K562 (cell line): ENCODE results near the gene TRANK1. TPM values are rescaled to one million over a fixed set of nuclear protein-coding genes. Genes with fewer than 3 reads are reported as not detected.

Source experiments
- ARHGAP35 ChIP-seq: fragments of 450-650 bp; IDR thresholded peaks from 2 replicates; pipeline ENCODE4 v1.6.1; 2018; ENCODE audit not compliant: partially characterized antibody
- ATF6 ChIP-seq: sonication (generic); formaldehyde crosslinking; IDR thresholded peaks from 2 replicates; pipeline ENCODE4 v1.4.0; 2020; ENCODE audit warnings: mild to moderate bottlenecking, missing genetic modification reagents
- CHAMP1 ChIP-seq: fragments of 450-650 bp; IDR thresholded peaks from 2 replicates; pipeline ENCODE4 v1.6.1; 2016; ENCODE audit warnings: mild to moderate bottlenecking
- CTBP1 ChIP-seq: fragments of 450-650 bp; IDR thresholded peaks from 2 replicates; pipeline ENCODE4 v1.6.1; 2016; ENCODE audit warnings: borderline replicate concordance
- CTCF ChIP-seq, 3 experiments: IDR thresholded peaks in 2 of 3; conservative IDR thresholded peaks in 1 of 3; 2 replicates each; pipeline ENCODE4 v1.5.1; 2011 to 2012; ENCODE audit warnings: low read length in 3 of 3, mild to moderate bottlenecking in 3 of 3, control low read depth in 2 of 3, improper control_type of control experiment in 1 of 3, inconsistent platforms in 1 of 3, low read depth in 1 of 3, mixed read lengths in 1 of 3, moderate library complexity in 1 of 3; ENCODE audit not compliant: insufficient read depth in 2 of 3
- HDAC8 ChIP-seq: fragments of 450-650 bp; IDR thresholded peaks from 2 replicates; pipeline ENCODE4 v1.6.1; 2016; ENCODE audit warnings: mild to moderate bottlenecking, missing genetic modification characterization, moderate library complexity, missing compliant biosample characterization
- HINFP ChIP-seq: fragments of 450-650 bp; conservative IDR thresholded peaks from 2 replicates; pipeline ENCODE4 v1.6.1; 2016; ENCODE audit warnings: missing genetic modification characterization, low read depth, mild to moderate bottlenecking, control low read depth, missing compliant biosample characterization
- MXD1 ChIP-seq: fragments of 250-450 bp; sonication (Bioruptor Pico); IDR thresholded peaks from 2 replicates; pipeline ENCODE4 v1.8.0; 2021; ENCODE audit warnings: borderline replicate concordance, mild to moderate bottlenecking, moderate library complexity; ENCODE audit not compliant: poor library complexity, severe bottlenecking
- NUFIP1 ChIP-seq: fragments of 450-650 bp; IDR thresholded peaks from 2 replicates; pipeline ENCODE4 v1.6.1; 2018; ENCODE audit not compliant: partially characterized antibody
- RCOR1 ChIP-seq, 2 experiments: IDR thresholded peaks; 2 replicates each; pipeline ENCODE4 v1.6.1; 2012; ENCODE audit warnings: low read depth in 2 of 2, low read length in 2 of 2, borderline replicate concordance in 1 of 2, improper control_type of control experiment in 1 of 2
- SPI1 ChIP-seq: IDR thresholded peaks from 2 replicates; pipeline ENCODE4 v1.6.1; 2011; ENCODE audit warnings: low read depth, low read length, control low read depth, borderline replicate concordance
- ZFP91 ChIP-seq: sonication (generic); formaldehyde crosslinking; IDR thresholded peaks from 2 replicates; pipeline ENCODE4 v1.8.0; 2022; ENCODE audit warnings: mild to moderate bottlenecking, missing genetic modification reagents
- ZNF239 ChIP-seq: fragments of 250-450 bp; sonication (Bioruptor Pico); IDR thresholded peaks from 2 replicates; pipeline ENCODE4 v1.4.0; 2020; ENCODE audit warnings: mild to moderate bottlenecking
- ZNF436 ChIP-seq: fragments of 250-450, 450-650 bp; sonication (Bioruptor Pico); formaldehyde crosslinking; IDR thresholded peaks from 2 replicates; pipeline ENCODE4 v1.7.0; 2020; ENCODE audit warnings: mild to moderate bottlenecking
- ZNF668 ChIP-seq: fragments of 250-450 bp; sonication (Bioruptor Pico); IDR thresholded peaks from 2 replicates; pipeline ENCODE4 v1.8.0; 2022; ENCODE audit warnings: mild to moderate bottlenecking, inconsistent platforms
- polyA plus RNA-seq, 8 experiments: library from polyadenylated mRNA; depleted of rRNA in 4 of 8; stranded (reverse) in 5 of 8; unstranded in 3 of 8; fragments of >200 nt; fragmentation: Nextera tagmentation in 2 of 8; fragmentation: Illumina TruSeq in 1 of 8; extraction: Ambion mirVana in 2 of 8; extraction: Trizol in 1 of 8; gene quantifications; 2 replicates each; pipeline versions ENCODE4 v1.2.1 to v1.2.3, GENCODE V29; 2011 to 2014; ENCODE audit warnings: inconsistent platforms in 1 of 8, missing spikeins in 1 of 8
- total RNA-seq, 7 experiments: library from RNA; depleted of rRNA in 6 of 7; stranded (reverse); fragments of >200 nt in 6 of 7; fragmentation: Illumina TruSeq in 2 of 7; extraction: Trizol in 2 of 7; gene quantifications; 2 replicates each; pipeline versions ENCODE4 v1.2.1 to v1.2.3, GENCODE V29; 2011 to 2021; ENCODE audit warnings: low replicate concordance in 1 of 7

TRANK1 gene
- total and polyA plus RNA-seq, 9 of the 15 experiments (the other 6 are each of a cell fraction or from before 2014, with no cell fraction given): 0.41 to 5.3 (median 2.1) TPM

GRCh38 chr3:36843065-36844051 lies 101.5 kb downstream of the TRANK1 start (continued):
- TF ChIP-seq ATF6 (CRISPR knock-in tag) (no peak), ARHGAP35 (no peak), RCOR1 (IDR thresholded peaks at IDR 0.05; ENCODE audit: borderline replicate concordance in 1 of 2, low read depth in 2 of 2, low read length in 2 of 2) (0 out of 4 replicates have a peak, but pooled peaks of 1 of the 2 experiments have one; percentile 52), ZNF239 (CRISPR knock-in tag) (no peak), CTBP1 (0 out of 2 replicates have a peak, but pooled peaks have one; percentile 40), ZNF668 (CRISPR knock-in tag) (no peak), CTCF (IDR thresholded peaks at IDR 0.05 in 2 of 3, conservative IDR thresholded peaks at IDR 0.05 in 1 of 3; ENCODE audit: insufficient read depth in 2 of 3, low read depth in 1 of 3, low read length in 3 of 3) (peak; percentile 60 to 73 (median 68)), CHAMP1 (no peak), MXD1 (CRISPR knock-in tag) (no peak), HDAC8 (tag) (no peak), HINFP (tag) (no peak), ZFP91 (CRISPR knock-in tag) (no peak), ZNF436 (no peak), SPI1 (no peak), NUFIP1 (no peak)
